HG03342 (cell line): ENCODE results near the gene PRR15.
"Not testable (repeated sequence)": the region's sequence is repeated elsewhere in the genome, so short reads cannot be mapped to it uniquely, and the experiment has no call there.

ENCODE experiments used
- ATAC-seq: cut with Tn5 transposase; IDR thresholded peaks from one replicate; pipeline ENCODE4 v1.9.1; 2021; ENCODE audit warnings: mild to moderate bottlenecking, moderate library complexity; ENCODE audit not compliant: unreplicated experiment

The PRR15 gene

GRCh38 chr7:29563590-29564495 is at the start of gene PRR15:
Gene PRR15 (plus strand): TSS chr7:29563835. CDS start chr7:29566330, 2,495 bp downstream.
- no peak for ATAC-seq

- no peak for ATAC-seq
Measured at GRCh38 chr7:29516491-29516890, 47.1 kb upstream of the PRR15 start.

GRCh38 chr7:29518616-29519015 is 45.0 kb upstream of the PRR15 start:
- no peak for ATAC-seq

GRCh38 chr7:29523728-29524127 is 39.9 kb upstream of the PRR15 start:
- no peak for ATAC-seq

GRCh38 chr7:29527505-29528108 is 36.0 kb upstream of the PRR15 start:
- ATAC-seq, result no peak

- not testable (repeated sequence) for ATAC-seq
Measured at GRCh38 chr7:29528526-29528925, 35.1 kb upstream of the PRR15 start.

GRCh38 chr7:29538389-29538788 is 25.2 kb upstream of the PRR15 start:
- no peak for ATAC-seq

GRCh38 chr7:29539471-29539870 is 24.2 kb upstream of the PRR15 start:
- no peak for ATAC-seq

- ATAC-seq, result no peak
Measured at GRCh38 chr7:29547421-29547820, 16.2 kb upstream of the PRR15 start.

GRCh38 chr7:29548823-29549222 is 14.8 kb upstream of the PRR15 start:
- no peak for ATAC-seq

- ATAC-seq, result no peak
Measured at GRCh38 chr7:29552392-29552791, 11.2 kb upstream of the PRR15 start.

- no peak for ATAC-seq
Measured at GRCh38 chr7:29555061-29555460, 8.6 kb upstream of the PRR15 start.

- ATAC-seq, result no peak
Measured at GRCh38 chr7:29556405-29557195, 7.0 kb upstream of the PRR15 start.

- no peak for ATAC-seq
Measured at GRCh38 chr7:29557954-29558353, 5.7 kb upstream of the PRR15 start.

GRCh38 chr7:29561271-29561670 is 2.4 kb upstream of the PRR15 start:
- ATAC-seq, result no peak

GRCh38 chr7:29562307-29562706 is 1.3 kb upstream of the PRR15 start:
- ATAC-seq, result no peak

- ATAC-seq, result no peak
Measured at GRCh38 chr7:29564496-29565223, 1.0 kb downstream of the PRR15 start.

GRCh38 chr7:29565224-29565630 is 1.6 kb downstream of the PRR15 start:
- no peak for ATAC-seq

GRCh38 chr7:29565634-29565981 is 2.0 kb downstream of the PRR15 start:
- ATAC-seq, result no peak

GRCh38 chr7:29565982-29566746 is 2.5 kb downstream of the PRR15 start:
- no peak for ATAC-seq
